T-cell (primary cell): ENCODE results near the gene ST8SIA5. TPM values are rescaled to one million over a fixed set of nuclear protein-coding genes. Genes with fewer than 3 reads are reported as not detected.
A peak's percentile ranks its signal among the peaks of the same experiment; 100 is the strongest.

Experiments used
- ATAC-seq, 4 experiments: fragments of 200-7000 bp in 3 of 4; fragments of 150-1000 bp in 1 of 4; cut with Tn5 transposase; replicated peaks in 1 of 4; 1 replicate in 3 of 4; 2 replicates in 1 of 4; pipeline ENCODE4 v1.10.0; 2021; ENCODE audit warnings: moderate library complexity in 3 of 4, mild to moderate bottlenecking in 2 of 4, moderate number of reproducible peaks in 1 of 4
- CTCF ChIA-PET, 2 donors: fragments of 300-600 bp; sonication (Branson Sonifier 250); formaldehyde crosslinking; loops; one replicate each; lab custom pipeline; 2022; ENCODE audit warnings: antibody characterized with exemption in 2 of 2; lab: Charles Lee
- POLR2A ChIA-PET, 2 donors: fragments of 300-600 bp; sonication (Branson Sonifier 250); formaldehyde crosslinking; loops; one replicate each; lab custom pipeline; 2022; ENCODE audit warnings: antibody characterized with exemption in 2 of 2; lab: Charles Lee
- DNase-seq, 35 experiments: peaks; one replicate each; pipeline versions ENCODE4 v3.0.0 to v3.0.0-alpha.2; 2013 to 2023
- H3K27ac ChIP-seq: one replicate; pipeline ENCODE4 v1.5.1; 2013; ENCODE audit warnings: low read length
- H3K27me3 ChIP-seq, 2 experiments: replicated peaks in 1 of 2; 1 replicate in 1 of 2; 2 replicates in 1 of 2; pipeline versions ENCODE4 v1.6.1 to v1.7.0; 2013; ENCODE audit warnings: low read length in 1 of 2, mixed read lengths in 1 of 2; ENCODE audit not compliant: control insufficient read depth in 2 of 2, insufficient read depth in 2 of 2; ENCODE audit errors: extremely low read depth in 1 of 2
- H3K36me3 ChIP-seq, 2 donors: 1 replicate in 1 of 2; 2 replicates in 1 of 2; pipeline versions ENCODE4 v1.6.1 to v1.7.0; 2013; ENCODE audit warnings: low read length in 1 of 2; ENCODE audit not compliant: control insufficient read depth in 2 of 2, insufficient read depth in 1 of 2; ENCODE audit errors: extremely low read depth in 1 of 2
- H3K4me1 ChIP-seq, 2 experiments: 1 replicate in 1 of 2; 2 replicates in 1 of 2; pipeline versions ENCODE4 v1.6.1 to v1.7.0; 2013; ENCODE audit warnings: low read length in 2 of 2, mixed read lengths in 1 of 2; ENCODE audit not compliant: insufficient read depth in 2 of 2, control insufficient read depth in 1 of 2; ENCODE audit errors: extremely low read depth in 1 of 2
- H3K4me3 ChIP-seq, 2 donors: 1 replicate in 1 of 2; 2 replicates in 1 of 2; pipeline versions ENCODE4 v1.5.1 to v1.7.0; 2013; ENCODE audit warnings: mild to moderate bottlenecking in 2 of 2, low read length in 1 of 2, moderate library complexity in 1 of 2; ENCODE audit not compliant: control insufficient read depth in 1 of 2; ENCODE audit errors: extremely low read depth in 1 of 2
- H3K9me3 ChIP-seq: 2 replicates; pipeline ENCODE4 v1.7.0; 2013
- H3K27ac Mint-ChIP-seq, 2 donors: one replicate each; pipeline ENCODE4 v1.8.0; 2020 to 2021; ENCODE audit warnings: mild to moderate bottlenecking in 2 of 2, mixed read lengths in 2 of 2
- H3K27me3 Mint-ChIP-seq, 2 donors: one replicate each; pipeline ENCODE4 v1.8.0; 2021 to 2022; ENCODE audit warnings: mixed read lengths in 2 of 2
- H3K36me3 Mint-ChIP-seq: one replicate; pipeline ENCODE4 v1.8.0; 2021; ENCODE audit warnings: mixed read lengths
- H3K4me1 Mint-ChIP-seq, 3 donors: one replicate each; pipeline ENCODE4 v1.8.0; 2020 to 2022; ENCODE audit warnings: mixed read lengths in 3 of 3, mild to moderate bottlenecking in 1 of 3
- H3K4me3 Mint-ChIP-seq, 3 donors: one replicate each; pipeline ENCODE4 v1.8.0; 2020 to 2022; ENCODE audit warnings: mild to moderate bottlenecking in 3 of 3, mixed read lengths in 3 of 3, moderate library complexity in 3 of 3
- H3K9me3 Mint-ChIP-seq, 3 donors: one replicate each; pipeline ENCODE4 v1.8.0; 2020 to 2022; ENCODE audit warnings: mixed read lengths in 3 of 3
- WGBS: methylation state at CpG from one replicate; pipeline ENCODE4 v1.1.5; 2013; ENCODE audit warnings: missing lambda C conversion rate; ENCODE audit not compliant: insufficient coverage; 5-methylcytosine and 5-hydroxymethylcytosine counted together
- total RNA-seq, 35 experiments: library from RNA in 6 of 35; stranded (reverse) in 6 of 35; fragments of 120-200 nt in 1 of 35; gene quantifications; one replicate each; pipeline versions ENCODE4 v1.2.1 to v1.2.4 and lab custom pipeline; 2013 to 2026

Gene ST8SIA5
- total RNA-seq, 5 donors from 2014 or later (not counting 1 experiment from before 2014, with no cell fraction given): 0.09 to 0.28 TPM; not detected in 3

DNA sequence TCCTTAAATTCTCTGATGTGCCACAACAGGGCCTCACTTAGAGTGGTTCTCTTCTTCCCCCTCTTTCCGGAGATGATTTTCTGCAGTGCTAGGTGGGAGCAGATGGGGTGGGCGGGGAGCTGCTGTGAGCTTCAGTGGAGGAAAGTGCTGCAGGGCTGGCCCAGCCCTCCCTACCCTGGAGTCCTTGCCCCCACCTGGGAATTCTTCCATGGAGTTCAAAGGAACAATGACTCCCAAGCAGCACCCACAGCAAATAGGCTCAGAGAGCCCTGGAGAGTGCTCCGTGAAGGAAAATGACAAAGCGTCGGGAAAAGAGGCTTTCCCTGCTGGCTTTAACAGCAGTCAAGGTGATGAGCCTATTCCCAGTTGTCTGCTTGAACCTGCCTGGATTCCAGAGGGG is 128.6 kb downstream of the ST8SIA5 start:
- ATAC-seq (no peak), DNase-seq (no peak)
- Histone ChIP-seq H3K9me3 (no peaks in the 10 kb centered on the region), H3K27me3 (peaks cover 0 to 12% of the 10 kb centered on the region in 2 experiments), H3K4me3 (no peak overlapping the region), H3K4me1 (peaks cover 4 to 16% of the 10 kb centered on the region in 2 experiments), H3K27ac (no peak overlapping the region), H3K36me3 (no peaks in the 10 kb centered on the region)
- H3K4me3 Mint-ChIP-seq: no peak overlapping the region
- peaks cover 4 to 6% of the 10 kb centered on the region in 2 donors for H3K27me3 Mint-ChIP-seq
- ChIA-PET POLR2A (no interaction called here), CTCF (no interaction called here)
- H3K4me1 Mint-ChIP-seq: peaks cover 20 to 25% (median 20%) of the 10 kb centered on the region in 3 donors
- WGBS: 73% methylated on average over 3 of the region's 5 CpGs
- H3K27ac Mint-ChIP-seq: no peak overlapping the region
- no peaks in the 10 kb centered on the region for H3K9me3 Mint-ChIP-seq
- no peaks in the 10 kb centered on the region for H3K36me3 Mint-ChIP-seq

DNA sequence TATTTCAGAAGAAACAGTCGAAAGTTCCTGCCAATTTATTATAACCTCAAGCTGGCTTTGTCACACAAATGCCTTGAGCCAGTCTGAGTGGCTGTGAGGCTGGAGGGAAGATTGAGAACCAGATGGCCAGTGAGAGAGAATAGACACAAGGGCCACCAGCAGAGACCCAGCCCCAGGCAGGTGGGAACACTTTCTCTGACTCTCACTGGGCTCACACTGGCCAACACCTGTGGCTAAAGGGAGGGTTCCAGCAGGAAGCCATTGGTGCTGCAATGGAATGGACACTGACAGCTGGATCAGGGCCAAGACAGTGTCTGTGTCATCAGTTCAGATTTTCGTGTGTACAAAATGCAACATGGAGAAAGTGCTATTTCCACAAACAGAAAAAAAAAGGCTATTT is 129.7 kb downstream of the ST8SIA5 start:
- H3K4me3 Mint-ChIP-seq: no peak overlapping the region
- ATAC-seq (no peak), DNase-seq (no peak)
- H3K36me3 Mint-ChIP-seq: no peaks in the 10 kb centered on the region
- H3K27ac ChIP-seq: no peak overlapping the region
- peaks cover 28 to 34% (median 28%) of the 10 kb centered on the region in 3 donors for H3K4me1 Mint-ChIP-seq
- no peak overlapping the region for H3K27ac Mint-ChIP-seq
- ChIA-PET CTCF (no interaction called here), POLR2A (no interaction called here)
- H3K27me3 Mint-ChIP-seq: peaks cover 3 to 4% of the 10 kb centered on the region in 2 donors
- no CpG with 5 or more reads among the region's 2 CpGs for WGBS
- no peak overlapping the region for H3K4me3 ChIP-seq
- peaks cover 4 to 25% of the 10 kb centered on the region in 2 experiments for H3K4me1 ChIP-seq
- H3K36me3 ChIP-seq: no peaks in the 10 kb centered on the region
- no peaks in the 10 kb centered on the region for H3K9me3 ChIP-seq
- H3K9me3 Mint-ChIP-seq: no peaks in the 10 kb centered on the region
- peaks cover 0 to 9% of the 10 kb centered on the region in 2 experiments for H3K27me3 ChIP-seq

DNA sequence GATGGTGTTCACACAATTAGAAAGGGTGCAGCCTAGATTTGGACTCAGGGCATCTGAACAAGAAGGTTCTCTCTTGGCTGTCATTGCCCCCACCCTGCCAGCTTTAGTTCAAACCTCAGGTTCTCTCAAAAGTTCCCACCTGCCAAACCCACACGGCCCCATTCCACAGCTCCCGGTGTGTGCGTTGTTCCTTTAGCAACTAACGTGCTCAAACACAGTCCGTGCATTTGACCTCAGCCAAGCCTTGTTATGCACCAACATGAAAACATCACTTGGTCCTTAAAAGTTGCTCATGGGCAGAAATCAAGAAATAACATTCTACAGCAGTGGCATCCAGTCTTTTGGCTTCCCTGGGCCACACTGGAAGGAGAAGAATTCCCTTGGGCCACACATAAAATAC is 131.8 kb downstream of the ST8SIA5 start:
- H3K4me1 Mint-ChIP-seq: peaks cover 43 to 49% (median 45%) of the 10 kb centered on the region in 3 donors

DNA sequence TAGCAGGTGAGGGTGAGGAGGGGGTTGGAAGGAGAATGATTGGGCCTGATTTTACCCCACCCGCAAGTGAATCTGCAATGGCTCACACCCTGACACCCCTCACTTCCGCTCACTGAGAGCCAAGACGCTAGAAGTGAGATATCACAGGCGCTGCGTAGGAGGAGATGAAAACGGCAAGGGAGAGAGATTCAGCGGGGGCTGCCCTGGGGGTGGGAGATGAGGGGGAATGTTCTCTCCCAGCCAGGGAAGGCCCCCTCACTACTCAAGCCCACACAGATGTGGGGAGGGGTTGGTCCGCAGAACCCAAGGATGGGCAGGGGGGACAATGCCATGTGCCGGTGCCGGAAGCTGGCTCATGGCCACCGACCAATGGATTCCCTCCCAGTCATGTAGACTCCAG is 132.7 kb downstream of the ST8SIA5 start:
- CTCF ChIA-PET: no interaction called here
- no peak overlapping the region for H3K4me3 ChIP-seq
- WGBS: 66% methylated on average over 3 of the region's 11 CpGs

More for the DNA sequence above, 131.8 kb downstream of the ST8SIA5 start:
- H3K4me3 Mint-ChIP-seq: peak overlapping the region in 1 of 3 donors; percentile 51
- Histone ChIP-seq H3K4me3 (no peak overlapping the region), H3K9me3 (no peaks in the 10 kb centered on the region), H3K4me1 (peaks cover 4 to 32% of the 10 kb centered on the region in 2 experiments), H3K27ac (no peak overlapping the region), H3K27me3 (peaks cover 0 to 7% of the 10 kb centered on the region in 2 experiments), H3K36me3 (no peaks in the 10 kb centered on the region)
- H3K36me3 Mint-ChIP-seq: no peaks in the 10 kb centered on the region
- no peak for DNase-seq
- ChIA-PET POLR2A (no interaction called here), CTCF (interaction anchor here in 1 of 2 donors (0.6 kb wide), 1 partner anchor 460 kb away, joined by 3 read pairs; no protein-coding TSS in a partner anchor)
- no peak for ATAC-seq
- peaks cover 0 to 3% of the 10 kb centered on the region in 2 donors for H3K27me3 Mint-ChIP-seq
- no peaks in the 10 kb centered on the region for H3K9me3 Mint-ChIP-seq
- peak overlapping the region in 1 of 2 donors; percentile 92 for H3K27ac Mint-ChIP-seq
- WGBS: 88% methylated on average over 5 of the region's 5 CpGs

DNA sequence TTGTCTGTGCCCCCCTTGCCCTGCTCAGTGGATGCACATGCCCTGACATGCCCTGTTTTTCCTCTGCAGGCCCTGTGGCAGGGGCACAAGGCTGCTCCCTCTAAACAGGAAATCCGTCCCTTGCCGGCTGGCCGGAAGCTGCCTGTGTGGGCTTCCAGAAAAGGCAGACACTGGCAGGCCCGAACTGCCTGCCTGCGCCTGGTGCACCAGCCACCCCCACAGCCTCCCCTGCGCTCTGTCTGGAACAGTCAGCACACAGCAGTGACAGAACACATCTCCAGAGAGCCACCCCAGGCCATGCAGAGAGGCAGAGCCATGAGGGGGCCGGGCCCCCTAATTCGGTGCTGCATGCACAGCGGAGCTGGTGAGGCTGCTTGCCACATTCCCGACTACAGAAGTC is 133.3 kb downstream of the ST8SIA5 start:
- Mint-ChIP-seq H3K9me3 (no peaks in the 10 kb centered on the region), H3K27me3 (peaks cover 3% of the 10 kb centered on the region in 2 donors), H3K27ac (peak overlapping the region; percentile 63 to 92), H3K4me3 (peak overlapping the region; percentile 37 to 51 (median 48)), H3K36me3 (no peaks in the 10 kb centered on the region), H3K4me1 (peaks cover 42 to 46% (median 45%) of the 10 kb centered on the region in 3 donors)
- DNase-seq: peak in 24 of 35 experiments; percentile 2 to 55 (median 13)
- peaks cover 4 to 31% of the 10 kb centered on the region in 2 experiments for H3K4me1 ChIP-seq
- WGBS: 10% methylated on average over 8 of the region's 10 CpGs
- H3K27me3 ChIP-seq: peaks cover 0 to 3% of the 10 kb centered on the region in 2 experiments
- ChIA-PET CTCF (interaction anchor here (0.6 to 1.7 kb wide), 5 partner anchors 19 to 529 kb away, joined by 3 to 8 read pairs (median 3); a partner anchor contains a TSS), POLR2A (no interaction called here)
- no peak overlapping the region for H3K4me3 ChIP-seq
- no peaks in the 10 kb centered on the region for H3K9me3 ChIP-seq
- no peaks in the 10 kb centered on the region for H3K36me3 ChIP-seq
- ATAC-seq: peak; percentile 68 to 83 (median 76)
- peak overlapping the region; percentile 8 for H3K27ac ChIP-seq

More for the DNA sequence above, 132.7 kb downstream of the ST8SIA5 start:
- Mint-ChIP-seq H3K9me3 (no peaks in the 10 kb centered on the region), H3K4me1 (peaks cover 42 to 46% (median 45%) of the 10 kb centered on the region in 3 donors), H3K27me3 (peaks cover 3% of the 10 kb centered on the region in 2 donors), H3K4me3 (peak overlapping the region in 2 of 3 donors; percentile 48 to 51), H3K36me3 (no peaks in the 10 kb centered on the region), H3K27ac (peak overlapping the region; percentile 78 to 92)
- DNase-seq: peak in 11 of 35 experiments; percentile 3 to 24 (median 8)
- H3K27me3 ChIP-seq: peaks cover 0 to 3% of the 10 kb centered on the region in 2 experiments
- no peak overlapping the region for H3K27ac ChIP-seq
- ATAC-seq: peak in 3 of 4 experiments; percentile 55 to 65 (median 59)
- no peaks in the 10 kb centered on the region for H3K9me3 ChIP-seq
- peaks cover 4 to 31% of the 10 kb centered on the region in 2 experiments for H3K4me1 ChIP-seq
- no peaks in the 10 kb centered on the region for H3K36me3 ChIP-seq
- POLR2A ChIA-PET: no interaction called here

DNA sequence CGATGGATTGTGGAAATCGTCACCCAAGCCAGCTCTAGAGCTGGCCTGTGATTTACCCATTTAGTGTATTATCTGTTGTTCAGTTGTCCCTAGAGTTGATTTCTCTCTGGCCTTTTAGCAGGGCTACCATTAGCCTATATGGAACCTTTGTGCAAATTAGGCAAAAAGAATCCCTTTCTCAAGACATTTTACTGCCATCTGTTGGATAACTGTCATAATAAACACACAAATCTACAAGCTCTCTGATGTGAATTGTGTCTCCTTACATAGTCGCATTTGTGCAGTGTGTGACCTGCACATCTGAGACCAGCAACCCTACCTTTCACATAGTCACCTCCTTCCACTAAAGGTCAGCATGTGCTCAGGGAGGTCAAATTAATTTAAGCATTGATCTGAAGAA is 133.9 kb downstream of the ST8SIA5 start:
- Mint-ChIP-seq H3K9me3 (no peaks in the 10 kb centered on the region), H3K36me3 (no peaks in the 10 kb centered on the region), H3K4me1 (peaks cover 42 to 46% (median 45%) of the 10 kb centered on the region in 3 donors), H3K27me3 (peaks cover 3% of the 10 kb centered on the region in 2 donors), H3K27ac (peak overlapping the region; percentile 63 to 92), H3K4me3 (peak overlapping the region in 1 of 3 donors; percentile 51)
- ATAC-seq (peak in 3 of 4 experiments; percentile 18 to 23 (median 19)), DNase-seq (peak in 1 of 35 experiments; percentile 12)
- 100% methylated on average over 1 of the region's 3 CpGs for WGBS
- ChIA-PET CTCF (interaction anchor here (0.6 to 1.7 kb wide), 5 partner anchors 19 to 530 kb away, joined by 3 to 8 read pairs (median 3); a partner anchor contains a TSS), POLR2A (no interaction called here)
- Histone ChIP-seq H3K4me3 (no peak overlapping the region), H3K27me3 (no peaks in the 10 kb centered on the region), H3K4me1 (peaks cover 4 to 31% of the 10 kb centered on the region in 2 experiments), H3K9me3 (no peaks in the 10 kb centered on the region), H3K36me3 (no peaks in the 10 kb centered on the region), H3K27ac (no peak overlapping the region)
